H1 (cell line): ENCODE results near the gene CPSF7.

Experiments used
- BACH1 ChIP-seq: IDR thresholded peaks from 2 replicates; pipeline ENCODE4 v1.6.1; 2012; ENCODE audit warnings: low read length, improper control_type of control experiment
- EP300 ChIP-seq, 2 experiments: IDR thresholded peaks; 1 replicate in 1 of 2; 2 replicates in 1 of 2; pipeline ENCODE4 v1.6.1; 2011 to 2012; ENCODE audit warnings: low read depth in 2 of 2, low read length in 2 of 2, mild to moderate bottlenecking in 2 of 2, borderline replicate concordance in 1 of 2, inconsistent platforms in 1 of 2, moderate library complexity in 1 of 2
- EZH2 ChIP-seq: fragments of 200-600 bp; sonication (generic); IDR thresholded peaks from 2 replicates; pipeline ENCODE4 v1.7.1; 2012; ENCODE audit warnings: low read depth, mild to moderate bottlenecking, moderate library complexity, low read length, inconsistent platforms; ENCODE audit not compliant: severe bottlenecking
- GABPA ChIP-seq: IDR thresholded peaks from 2 replicates; pipeline ENCODE4 v1.6.1; 2011; ENCODE audit warnings: mild to moderate bottlenecking, low read length, moderate library complexity, borderline replicate concordance; ENCODE audit not compliant: insufficient read depth
- JUND ChIP-seq: IDR thresholded peaks from 2 replicates; pipeline ENCODE4 v1.6.1; 2011; ENCODE audit warnings: mild to moderate bottlenecking, improper control_type of control experiment, low read length
- NRF1 ChIP-seq: IDR thresholded peaks from 2 replicates; pipeline ENCODE4 v1.6.1; 2011; ENCODE audit warnings: mild to moderate bottlenecking, low read depth, low read length, improper control_type of control experiment
- PHF8 ChIP-seq: fragments of 200-600 bp; sonication (generic); conservative IDR thresholded peaks from 2 replicates; pipeline ENCODE4 v1.7.1; 2012; ENCODE audit warnings: low read depth, mild to moderate bottlenecking, inconsistent platforms, low read length, moderate library complexity
- POLR2A ChIP-seq, 2 experiments: IDR thresholded peaks; 1 replicate in 1 of 2; 2 replicates in 1 of 2; pipeline ENCODE4 v1.6.1; 2011; ENCODE audit warnings: low read depth in 2 of 2, low read length in 2 of 2, mild to moderate bottlenecking in 2 of 2; ENCODE audit errors: control extremely low read depth in 1 of 2
- RAD21 ChIP-seq, 2 experiments: IDR thresholded peaks in 1 of 2; conservative IDR thresholded peaks in 1 of 2; 2 replicates each; pipeline ENCODE4 v1.6.1; 2011; ENCODE audit warnings: low read depth in 2 of 2, low read length in 2 of 2, improper control_type of control experiment in 1 of 2, inconsistent platforms in 1 of 2, mild to moderate bottlenecking in 1 of 2, moderate library complexity in 1 of 2
- TAF1 ChIP-seq: IDR thresholded peaks from 2 replicates; pipeline ENCODE4 v1.6.1; 2011; ENCODE audit warnings: mild to moderate bottlenecking, low read depth, low read length
- TF ChIP-seq, protein P1 (sequence below), 3 experiments: IDR thresholded peaks; 1 replicate in 2 of 3; 2 replicates in 1 of 3; pipeline versions ENCODE4 v1.5.1 to v1.6.1; 2011; ENCODE audit warnings: low read length in 3 of 3, mild to moderate bottlenecking in 3 of 3, inconsistent platforms in 2 of 3, low read depth in 1 of 3, moderate library complexity in 1 of 3; ENCODE audit not compliant: insufficient read depth in 1 of 3; ENCODE audit errors: control extremely low read depth in 1 of 3

DNA sequence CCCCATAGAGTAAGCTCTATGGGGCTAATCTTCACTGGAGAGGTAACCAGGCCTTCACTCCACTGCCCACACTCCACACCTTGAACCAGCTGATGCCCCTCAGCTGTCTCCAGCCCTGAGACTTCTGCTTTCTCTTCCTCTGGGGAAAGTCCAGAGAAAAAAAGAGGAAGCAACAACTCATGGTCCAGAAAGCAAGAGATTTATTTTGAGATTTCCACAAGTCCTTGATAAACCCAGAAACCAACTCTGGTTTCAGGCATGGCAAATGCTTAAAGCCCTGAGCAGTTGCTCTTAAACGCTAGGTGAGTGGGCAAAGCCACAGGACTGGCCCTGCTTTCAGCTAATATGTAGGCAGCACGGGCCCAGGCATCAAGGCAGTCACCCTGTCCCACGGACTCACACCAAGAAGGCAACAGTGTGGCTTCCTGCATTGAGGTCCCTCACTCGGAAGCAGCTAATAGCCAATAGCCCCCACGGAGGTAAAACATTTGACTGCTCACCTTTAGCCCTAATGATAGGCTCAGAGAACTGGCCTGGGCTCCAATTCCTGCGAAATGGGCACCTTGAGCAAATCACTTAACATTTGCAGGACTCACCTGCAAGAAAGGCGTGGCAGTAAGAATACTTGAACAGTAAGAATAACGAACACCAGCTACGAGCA is 72.4 kb downstream of the CPSF7 start:
- TF ChIP-seq RAD21 (IDR thresholded peaks at IDR 0.05 in 1 of 2, conservative IDR thresholded peaks at IDR 0.05 in 1 of 2; ENCODE audit: low read depth in 2 of 2, low read length in 2 of 2), result no peak
- no peak for TF ChIP-seq EP300 (IDR thresholded peaks at IDR 0.05; ENCODE audit: borderline replicate concordance in 1 of 2, low read depth in 2 of 2, low read length in 2 of 2)
- TF ChIP-seq JUND, result no peak
- no peak for TF ChIP-seq EZH2
- TF ChIP-seq POLR2A (IDR thresholded peaks at IDR 0.05; ENCODE audit: control extremely low read depth in 1 of 2, low read depth in 2 of 2, low read length in 2 of 2), result no peak
- TF ChIP-seq GABPA, result no peak
- no peak for TF ChIP-seq BACH1
- TF ChIP-seq PHF8, result no peak
- TF ChIP-seq, protein P1, sequence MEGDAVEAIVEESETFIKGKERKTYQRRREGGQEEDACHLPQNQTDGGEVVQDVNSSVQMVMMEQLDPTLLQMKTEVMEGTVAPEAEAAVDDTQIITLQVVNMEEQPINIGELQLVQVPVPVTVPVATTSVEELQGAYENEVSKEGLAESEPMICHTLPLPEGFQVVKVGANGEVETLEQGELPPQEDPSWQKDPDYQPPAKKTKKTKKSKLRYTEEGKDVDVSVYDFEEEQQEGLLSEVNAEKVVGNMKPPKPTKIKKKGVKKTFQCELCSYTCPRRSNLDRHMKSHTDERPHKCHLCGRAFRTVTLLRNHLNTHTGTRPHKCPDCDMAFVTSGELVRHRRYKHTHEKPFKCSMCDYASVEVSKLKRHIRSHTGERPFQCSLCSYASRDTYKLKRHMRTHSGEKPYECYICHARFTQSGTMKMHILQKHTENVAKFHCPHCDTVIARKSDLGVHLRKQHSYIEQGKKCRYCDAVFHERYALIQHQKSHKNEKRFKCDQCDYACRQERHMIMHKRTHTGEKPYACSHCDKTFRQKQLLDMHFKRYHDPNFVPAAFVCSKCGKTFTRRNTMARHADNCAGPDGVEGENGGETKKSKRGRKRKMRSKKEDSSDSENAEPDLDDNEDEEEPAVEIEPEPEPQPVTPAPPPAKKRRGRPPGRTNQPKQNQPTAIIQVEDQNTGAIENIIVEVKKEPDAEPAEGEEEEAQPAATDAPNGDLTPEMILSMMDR (IDR thresholded peaks at IDR 0.05; ENCODE audit: control extremely low read depth in 1 of 3, insufficient read depth in 1 of 3, low read depth in 1 of 3, low read length in 3 of 3), result no peak
- no peak for TF ChIP-seq NRF1
- no peak for TF ChIP-seq TAF1
